ENCODE measurements around the gene SH3GL2.

GRCh38 chr9:17532461-17532860 is 46.4 kb upstream of the SH3GL2 start:
- TF ChIP-seq CTCF (conservative IDR thresholded peaks at IDR 0.05) (no peak), ZFX (IDR thresholded peaks at IDR 0.05) (no peak)

Measured in C4-2B (cell line).